Pancreas (tissue), 10 donors: ENCODE results near the gene WIPI1. TPM values are rescaled to one million over a fixed set of nuclear protein-coding genes. Genes with fewer than 3 reads are reported as not detected.

Experiments used
- ATAC-seq, 4 donors: fragments of 200-7000 bp; cut with Tn5 transposase; one replicate each; pipeline versions ENCODE4 v1.8.0 to v1.9.1; 2020; ENCODE audit warnings: mild to moderate bottlenecking in 4 of 4, moderate library complexity in 4 of 4
- DNase-seq, 6 donors: peaks; one replicate each; pipeline ENCODE4 v3.0.0-alpha.2; 2020
- FAIRE-seq: peaks from 2 replicates; lab custom pipeline; 2012; peaks lifted over from hg19 to GRCh38; lab: Jason Lieb, UNC
- H3K27ac ChIP-seq, 4 donors: fragments of 200-600 bp; sonication (generic); 1 replicate in 3 of 4; 2 replicates in 1 of 4; pipeline versions ENCODE4 v1.5.0 to v1.8.0; 2020
- H3K27me3 ChIP-seq, 4 donors: fragments of 200-600 bp; one replicate each; pipeline ENCODE4 v1.8.0; 2021
- H3K36me3 ChIP-seq, 3 donors: fragments of 200-600 bp; sonication (generic) in 1 of 3; one replicate each; pipeline versions ENCODE4 v1.5.0 to v1.8.0; 2020 to 2021
- H3K4me1 ChIP-seq, 3 donors: fragments of 200-600 bp; one replicate each; pipeline ENCODE4 v1.8.0; 2021
- H3K4me3 ChIP-seq, 4 donors: fragments of 200-600 bp; sonication (generic) in 2 of 4; one replicate each; pipeline versions ENCODE4 v1.5.0 to v1.8.0; 2020 to 2021
- H3K9me3 ChIP-seq, 4 donors: fragments of 200-600 bp; one replicate each; pipeline ENCODE4 v1.8.0; 2021
- CTCF ChIP-seq, 4 donors: fragments of 200-600 bp; sonication (generic) in 3 of 4; IDR thresholded peaks; one replicate each; pipeline versions ENCODE4 v1.5.0 to v1.8.0; 2021; ENCODE audit warnings: antibody characterized with exemption in 4 of 4
- WGBS, 2 donors: extraction: QIAGEN DNeasy Blood & Tissue Kit; methylation state at CpG; one replicate each; pipeline ENCODE4 v1.1.7; 2013; 5-methylcytosine and 5-hydroxymethylcytosine counted together
- intact Hi-C, 3 donors: fragments of 100-400 bp; cut with DNase I; formaldehyde crosslinking; loops; one replicate each; pipeline versions ENCODE4 v1.11.1 to v1.14.2; 2022
- polyA plus RNA-seq, 2 donors: library from polyadenylated mRNA; stranded (reverse); fragments of 200-250 nt; gene quantifications; one replicate each; pipeline ENCODE4 v1.2.3, GENCODE V29; 2013
- total RNA-seq, 6 donors: library from RNA; stranded (reverse); fragmentation: NEBNext Ultra II Directional in 4 of 6; extraction: Animal tissue kit (Norgen Biotek cat#: 25700) in 4 of 6; gene quantifications; one replicate each; pipeline versions ENCODE4 v1.2.1 to v1.2.4, GENCODE V29; 2021 to 2023
- donor health status: healthy with polysubstance abuse.
- donor health status: DM: no; HTN: no; CAD: no; lungs with moderate emphysema.
- donor health status: DM: no; HTN: no; CAD: no.
- donor health status: control.
- donor health status: control.
- donor health status: Bipolar disorder and iron deficiency.
- donor health status: DM: yes; HTN: yes; CAD: no.
- donor health status: DM: no; HTN: no; CAD: no.
- donor health status: DM: no; HTN: no; CAD: no.
- donor health status: DM: yes; HTN: yes; CAD: no.

Gene WIPI1
- total and polyA plus RNA-seq, 8 donors: 14.0 to 32.2 (median 25.4) TPM

GRCh38 chr17:68446626-68447041 is 10.7 kb downstream of the WIPI1 start:
- Histone ChIP-seq H3K27ac (no peak overlapping the region), H3K27me3 (no peaks in the 10 kb centered on the region), H3K36me3 (peaks cover 2 to 22% (median 5%) of the 10 kb centered on the region in 3 donors), H3K4me1 (no peaks in the 10 kb centered on the region), H3K9me3 (no peaks in the 10 kb centered on the region), H3K4me3 (no peak overlapping the region)
- FAIRE-seq (no peak), ATAC-seq (no peak), DNase-seq (no peak)
- intact Hi-C loops: no loop called here
- no peak for TF ChIP-seq CTCF (IDR thresholded peaks at IDR 0.05)
- WGBS, 2 donors: 86 to 89% methylated on average over 9 of the region's 9 CpGs

- Histone ChIP-seq H3K27me3 (no peaks in the 10 kb centered on the region), H3K4me3 (no peak overlapping the region), H3K36me3 (peaks cover 0 to 22% (median 5%) of the 10 kb centered on the region in 3 donors), H3K4me1 (no peaks in the 10 kb centered on the region), H3K9me3 (no peaks in the 10 kb centered on the region), H3K27ac (no peak overlapping the region)
- no peak for TF ChIP-seq CTCF (IDR thresholded peaks at IDR 0.05)
- 87 to 96% methylated on average over 8 of the region's 8 CpGs for WGBS, 2 donors
- ATAC-seq (no peak), DNase-seq (no peak), FAIRE-seq (no peak)
- intact Hi-C loops: no loop called here
Observed at GRCh38 chr17:68445671-68446070, 11.6 kb downstream of the WIPI1 start.

GRCh38 chr17:68443972-68444464 is 13.3 kb downstream of the WIPI1 start:
- Histone ChIP-seq H3K4me1 (no peaks in the 10 kb centered on the region), H3K36me3 (peaks cover 0 to 5% (median 5%) of the 10 kb centered on the region in 3 donors), H3K27ac (no peak overlapping the region), H3K4me3 (no peak overlapping the region), H3K27me3 (no peaks in the 10 kb centered on the region), H3K9me3 (no peaks in the 10 kb centered on the region)
- no peak for FAIRE-seq
- intact Hi-C loops: no loop called here
- no peak for ATAC-seq
- 73 to 74% methylated on average over 11 of the region's 11 CpGs for WGBS, 2 donors
- DNase-seq: no peak
- TF ChIP-seq CTCF (IDR thresholded peaks at IDR 0.05): no peak

- peaks cover 0 to 13% (median 7%) of the 10 kb centered on the region in 3 donors for H3K4me1 ChIP-seq
- no peaks in the 10 kb centered on the region for H3K9me3 ChIP-seq
- peak in 2 of 4 donors; percentile 16 to 24 for ATAC-seq
- intact Hi-C loops: no loop called here
- H3K36me3 ChIP-seq: no peaks in the 10 kb centered on the region
- FAIRE-seq: no peak
- no peak for DNase-seq
- peak overlapping the region in 1 of 4 donors; percentile 1 for H3K27ac ChIP-seq
- no peaks in the 10 kb centered on the region for H3K27me3 ChIP-seq
- TF ChIP-seq CTCF (IDR thresholded peaks at IDR 0.05): no peak
- 86% methylated on average over 14 of the region's 14 CpGs for WGBS, 2 donors
- H3K4me3 ChIP-seq: no peak overlapping the region
Observed at GRCh38 chr17:68441070-68441770, 16.1 kb downstream of the WIPI1 start.

- H3K4me1 ChIP-seq: peaks cover 0 to 13% (median 7%) of the 10 kb centered on the region in 3 donors
- FAIRE-seq (no peak), ATAC-seq (no peak), DNase-seq (no peak)
- no peak overlapping the region for H3K27ac ChIP-seq
- no peaks in the 10 kb centered on the region for H3K27me3 ChIP-seq
- no peaks in the 10 kb centered on the region for H3K9me3 ChIP-seq
- peaks cover 0 to 3% (median 0%) of the 10 kb centered on the region in 3 donors for H3K36me3 ChIP-seq
- WGBS, 2 donors: 84 to 85% methylated on average over 2 of the region's 2 CpGs
- no peak overlapping the region for H3K4me3 ChIP-seq
- no peak for TF ChIP-seq CTCF (IDR thresholded peaks at IDR 0.05)
- intact Hi-C loops: no loop called here
Observed at GRCh38 chr17:68440526-68440925, 16.8 kb downstream of the WIPI1 start.
